ENCODE measurements around the gene SPI1.
"Not testable (repeated sequence)": the region's sequence is repeated elsewhere in the genome, so short reads cannot be mapped to it uniquely, and the experiment has no call there.

SPI1 gene

DNA sequence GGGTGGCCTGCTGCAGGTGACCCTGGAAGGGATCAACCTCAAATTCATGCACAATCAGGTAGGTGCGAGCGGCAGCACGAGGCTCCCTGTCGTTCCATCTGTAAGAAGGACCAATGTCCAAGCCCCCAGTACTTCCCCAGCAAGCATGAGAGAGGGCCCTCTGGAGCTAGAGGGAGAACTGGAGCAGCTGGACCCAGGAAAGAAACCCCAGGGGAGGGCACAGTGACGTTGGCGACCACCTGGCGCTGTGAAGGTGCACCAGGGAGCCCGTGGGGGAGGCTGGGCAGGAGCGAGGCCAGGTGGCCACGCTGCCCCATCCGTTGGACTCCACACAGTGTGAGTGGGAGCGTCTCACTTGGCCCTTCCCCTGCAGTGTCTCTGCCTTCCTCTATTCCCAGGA, 53.8 kb downstream of the SPI1 start:
- Histone ChIP-seq H3K4me1 (peaks cover 0 to 1% (median 0%) of the 10 kb centered on the region in 4 donors), H3K27ac (no peak overlapping the region), H3K9me3 (no peaks in the 10 kb centered on the region), H3K36me3 (peaks cover 3 to 28% (median 14%) of the 10 kb centered on the region in 3 donors), H3K27me3 (no peaks in the 10 kb centered on the region), H3K4me3 (no peak overlapping the region)
- peak in 1 of 2 donors; percentile 34 for DNase-seq
- intact Hi-C loops (cut with DNase I; ENCODE audit: low total_unique reads), result no loop called here
- TF ChIP-seq, protein P1, sequence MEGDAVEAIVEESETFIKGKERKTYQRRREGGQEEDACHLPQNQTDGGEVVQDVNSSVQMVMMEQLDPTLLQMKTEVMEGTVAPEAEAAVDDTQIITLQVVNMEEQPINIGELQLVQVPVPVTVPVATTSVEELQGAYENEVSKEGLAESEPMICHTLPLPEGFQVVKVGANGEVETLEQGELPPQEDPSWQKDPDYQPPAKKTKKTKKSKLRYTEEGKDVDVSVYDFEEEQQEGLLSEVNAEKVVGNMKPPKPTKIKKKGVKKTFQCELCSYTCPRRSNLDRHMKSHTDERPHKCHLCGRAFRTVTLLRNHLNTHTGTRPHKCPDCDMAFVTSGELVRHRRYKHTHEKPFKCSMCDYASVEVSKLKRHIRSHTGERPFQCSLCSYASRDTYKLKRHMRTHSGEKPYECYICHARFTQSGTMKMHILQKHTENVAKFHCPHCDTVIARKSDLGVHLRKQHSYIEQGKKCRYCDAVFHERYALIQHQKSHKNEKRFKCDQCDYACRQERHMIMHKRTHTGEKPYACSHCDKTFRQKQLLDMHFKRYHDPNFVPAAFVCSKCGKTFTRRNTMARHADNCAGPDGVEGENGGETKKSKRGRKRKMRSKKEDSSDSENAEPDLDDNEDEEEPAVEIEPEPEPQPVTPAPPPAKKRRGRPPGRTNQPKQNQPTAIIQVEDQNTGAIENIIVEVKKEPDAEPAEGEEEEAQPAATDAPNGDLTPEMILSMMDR (IDR thresholded peaks at IDR 0.05), result no peak

DNA sequence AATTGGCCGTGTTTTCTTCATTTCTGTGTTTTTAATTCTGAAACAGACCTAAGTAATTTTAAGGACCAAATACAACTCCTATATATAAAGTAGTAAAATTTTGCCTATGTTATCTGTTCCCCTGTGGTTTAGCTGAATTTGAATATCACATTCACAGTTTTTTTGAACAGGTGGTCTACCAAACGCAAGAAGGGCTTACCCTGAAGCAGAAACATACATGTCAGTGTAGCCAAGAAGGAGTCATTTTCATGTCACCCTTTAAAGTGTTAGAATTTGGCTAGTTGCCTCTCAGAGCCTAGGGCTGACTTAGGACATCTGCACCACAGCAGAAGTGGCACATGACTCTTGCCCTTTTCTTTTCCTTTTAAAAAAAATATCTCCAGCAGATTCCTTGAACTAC, 60.2 kb downstream of the SPI1 start:
- Histone ChIP-seq H3K9me3 (no peaks in the 10 kb centered on the region), H3K27me3 (no peaks in the 10 kb centered on the region), H3K4me1 (no peaks in the 10 kb centered on the region), H3K27ac (no peak overlapping the region), H3K4me3 (no peak overlapping the region), H3K36me3 (peaks cover 57 to 60% (median 59%) of the 10 kb centered on the region in 3 donors)
- TF ChIP-seq, protein P1 (IDR thresholded peaks at IDR 0.05), result no peak
- no peak for DNase-seq
- intact Hi-C loops (cut with DNase I; ENCODE audit: low total_unique reads), result no loop called here

DNA sequence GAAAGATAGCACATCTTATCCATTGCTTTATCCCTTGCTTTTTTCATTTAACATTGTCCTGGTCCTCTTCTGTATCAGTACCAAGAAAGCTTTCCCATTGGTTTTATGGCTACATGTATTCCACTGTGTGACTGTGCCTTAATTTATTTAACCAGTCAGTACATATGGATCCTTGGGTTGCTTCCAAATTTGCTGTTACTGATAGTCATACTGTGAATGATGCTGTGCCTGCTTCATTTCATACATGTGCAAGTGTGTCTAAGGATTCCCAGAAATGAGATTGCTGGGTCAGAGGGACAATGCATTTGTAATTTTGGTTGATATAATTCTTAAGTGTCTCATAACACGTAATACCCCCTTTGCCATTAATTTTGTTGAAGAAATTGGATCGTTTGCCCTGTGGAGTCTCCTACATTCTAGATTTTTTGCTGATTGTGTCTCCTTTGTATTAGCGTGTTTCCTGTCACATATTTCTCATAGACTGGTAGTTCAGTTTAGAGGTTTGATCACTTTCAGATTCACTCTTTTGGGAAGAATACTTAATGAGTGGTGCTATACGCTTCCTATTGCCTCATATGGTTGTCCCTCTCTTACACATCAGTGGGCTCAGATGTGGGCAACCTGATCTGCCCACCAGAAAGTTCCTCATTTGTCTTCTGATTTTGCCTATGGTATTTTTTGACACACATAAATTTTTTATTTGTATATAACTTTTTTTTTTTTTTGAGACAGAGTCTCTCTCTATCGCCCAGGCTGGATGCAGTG, 61.1 kb downstream of the SPI1 start:
- Histone ChIP-seq H3K36me3 (peaks cover 57 to 69% (median 67%) of the 10 kb centered on the region in 3 donors), H3K9me3 (no peaks in the 10 kb centered on the region), H3K27ac (no peak overlapping the region), H3K4me3 (no peak overlapping the region), H3K27me3 (no peaks in the 10 kb centered on the region), H3K4me1 (no peaks in the 10 kb centered on the region)
- TF ChIP-seq, protein P1 (IDR thresholded peaks at IDR 0.05), result no peak
- intact Hi-C loops (cut with DNase I; ENCODE audit: low total_unique reads), result no loop called here
- DNase-seq, result no peak

DNA sequence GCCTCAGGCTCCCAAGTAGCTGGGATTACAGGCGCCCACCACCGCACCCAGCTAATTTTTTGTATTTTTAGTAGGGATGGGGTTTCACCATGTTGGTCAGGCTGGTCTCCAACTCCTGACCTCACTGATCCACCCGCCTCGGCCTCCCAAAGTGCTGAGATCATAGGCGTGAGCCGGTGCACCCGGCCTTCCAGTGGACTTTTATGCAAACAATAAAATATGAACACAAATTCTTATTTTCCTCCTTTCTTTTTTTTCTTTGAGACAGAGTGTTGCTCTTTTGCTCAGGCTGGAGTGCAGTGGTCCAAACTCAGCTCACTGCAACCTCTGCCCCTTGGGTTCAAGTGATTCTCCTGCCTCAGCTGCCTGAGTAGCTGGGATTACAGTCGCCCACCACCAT, 61.8 kb downstream of the SPI1 start:
- H3K4me1 ChIP-seq; intact Hi-C loops (cut with DNase I; ENCODE audit: low total_unique reads); H3K9me3 ChIP-seq; H3K27me3 ChIP-seq; H3K4me3 ChIP-seq; H3K27ac ChIP-seq: not testable (repeated sequence)
- H3K36me3 ChIP-seq, result peaks cover 57 to 77% (median 67%) of the 10 kb centered on the region in 3 donors
- peak in 1 of 2 donors; percentile 9 for DNase-seq

DNA sequence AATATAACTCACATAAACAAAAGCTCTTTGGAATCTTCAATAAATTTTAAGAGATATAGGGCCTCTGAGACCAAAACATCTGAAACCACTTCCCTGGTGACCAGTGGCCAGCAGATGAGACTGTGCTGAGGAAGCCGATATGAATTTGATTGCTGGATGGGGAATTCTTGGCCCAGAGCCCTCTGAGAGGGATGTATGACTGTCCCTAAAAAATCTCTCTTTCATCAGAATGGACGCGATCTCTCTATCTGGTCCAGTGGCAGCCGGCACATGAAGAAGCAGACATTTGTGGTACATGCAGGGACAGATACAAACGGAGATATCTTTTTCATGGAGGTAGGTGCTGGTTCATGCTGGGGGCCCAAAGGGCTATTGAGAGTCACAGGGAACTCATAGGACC, 63.4 kb downstream of the SPI1 start:
- Histone ChIP-seq H3K4me1 (no peaks in the 10 kb centered on the region), H3K4me3 (no peak overlapping the region), H3K27me3 (no peaks in the 10 kb centered on the region), H3K36me3 (peaks cover 71 to 89% (median 77%) of the 10 kb centered on the region in 3 donors), H3K27ac (no peak overlapping the region), H3K9me3 (no peaks in the 10 kb centered on the region)
- intact Hi-C loops (cut with DNase I; ENCODE audit: low total_unique reads), result no loop called here
- DNase-seq, result peak in 1 of 2 donors; percentile 13
- TF ChIP-seq, protein P1 (IDR thresholded peaks at IDR 0.05), result no peak

DNA sequence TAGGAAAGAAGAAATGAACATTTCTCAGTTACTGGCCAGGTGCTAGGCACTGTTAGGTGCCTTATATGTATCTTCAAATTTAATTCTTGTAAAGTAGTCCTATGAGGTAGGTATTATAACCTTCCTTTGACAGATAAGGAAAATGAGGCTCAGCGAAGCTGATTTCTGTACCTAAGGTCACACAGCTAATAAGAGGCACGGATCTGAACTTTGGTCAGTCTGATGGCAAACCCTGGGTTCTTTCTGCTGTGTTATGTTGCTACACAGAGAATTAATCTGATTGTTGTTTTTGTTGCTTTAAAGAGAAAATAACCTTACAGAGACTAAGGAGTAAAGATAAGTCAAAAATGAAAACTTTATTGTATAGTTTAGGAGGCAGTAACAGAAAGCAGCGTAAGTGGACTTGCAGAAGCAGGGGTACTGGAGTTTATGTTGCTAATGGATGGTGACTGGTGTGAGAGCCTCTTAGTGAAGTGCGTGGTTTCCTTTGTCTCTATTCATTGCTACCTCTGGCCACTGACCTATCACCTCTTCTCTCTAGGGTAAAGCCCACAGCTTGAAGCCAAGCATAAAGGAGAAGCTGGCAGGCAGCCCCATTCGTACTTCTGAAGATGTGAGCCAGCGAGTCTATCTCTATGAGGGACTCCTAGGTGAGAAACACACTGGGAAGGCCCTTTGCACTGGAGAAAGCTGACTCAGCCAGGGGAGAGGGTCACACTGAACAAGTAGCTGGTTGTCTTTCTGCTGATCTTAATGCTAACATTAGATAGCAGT, 70.1 kb downstream of the SPI1 start:
- intact Hi-C loops (cut with DNase I; ENCODE audit: low total_unique reads), result no loop called here
- Histone ChIP-seq H3K9me3 (no peaks in the 10 kb centered on the region), H3K36me3 (peaks cover 63 to 98% (median 71%) of the 10 kb centered on the region in 3 donors)

More for the DNA sequence above, 70.1 kb downstream of the SPI1 start:
- TF ChIP-seq, protein P1 (IDR thresholded peaks at IDR 0.05), result no peak
- H3K27me3 ChIP-seq, result no peaks in the 10 kb centered on the region
- H3K27ac ChIP-seq, result peak overlapping the region; percentile 2 to 91
- peaks cover 0 to 26% (median 22%) of the 10 kb centered on the region in 4 donors for H3K4me1 ChIP-seq
- no peak for DNase-seq
- H3K4me3 ChIP-seq, result no peak overlapping the region

All from tibial artery (tissue), 4 donors.